Measurements from ENCODE around the gene CDH18.

GRCh38 chr5:19685473-19685872 is 302.5 kb downstream of the CDH18 start:
- no peak for TF ChIP-seq CTCF (IDR thresholded peaks at IDR 0.05)
- TF ChIP-seq POLR2A (IDR thresholded peaks at IDR 0.05) = no peak
